Stimulated activated CD4-positive, alpha-beta T cell treated with anti-CD3 and anti-CD28 coated beads, Interleukin-4, amount 100 ng/mL, for 1 hour (primary cell): Measurements from ENCODE around the gene PARL.

Experiments
- DNase-seq: peaks from one replicate; pipeline ENCODE4 v3.0.0-alpha.2; 2020

Gene PARL, protein sequence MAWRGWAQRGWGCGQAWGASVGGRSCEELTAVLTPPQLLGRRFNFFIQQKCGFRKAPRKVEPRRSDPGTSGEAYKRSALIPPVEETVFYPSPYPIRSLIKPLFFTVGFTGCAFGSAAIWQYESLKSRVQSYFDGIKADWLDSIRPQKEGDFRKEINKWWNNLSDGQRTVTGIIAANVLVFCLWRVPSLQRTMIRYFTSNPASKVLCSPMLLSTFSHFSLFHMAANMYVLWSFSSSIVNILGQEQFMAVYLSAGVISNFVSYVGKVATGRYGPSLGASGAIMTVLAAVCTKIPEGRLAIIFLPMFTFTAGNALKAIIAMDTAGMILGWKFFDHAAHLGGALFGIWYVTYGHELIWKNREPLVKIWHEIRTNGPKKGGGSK

GRCh38 chr3:183884427-183885296, at the start of gene PARL:
PARL (minus strand) TSS chr3:183884880; CDS start chr3:183884846, 34 bp downstream.
- peak; percentile 98 for DNase-seq

DNA sequence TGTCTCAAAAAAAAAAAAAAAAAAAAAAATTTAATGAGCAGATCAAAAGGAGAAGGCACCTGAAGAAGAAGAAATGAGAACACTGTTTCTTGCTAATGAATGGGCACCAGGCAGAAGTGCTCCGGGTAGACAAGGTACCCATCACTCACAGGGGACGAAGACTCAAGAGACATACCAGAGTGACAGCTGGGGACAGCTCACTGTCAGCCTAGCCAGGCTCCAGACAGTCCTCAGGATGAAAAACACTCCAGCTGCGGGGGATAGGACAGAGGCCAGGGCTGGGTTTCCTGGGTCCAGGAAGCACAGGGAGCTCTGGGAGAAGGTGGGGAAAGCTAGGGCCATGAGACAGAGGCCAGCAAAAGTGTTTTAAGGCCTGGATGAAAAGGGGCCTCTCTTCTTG, 48.5 kb upstream of the PARL start:
- DNase-seq: no peak

GRCh38 chr3:183931881-183932280, 47.2 kb upstream of the PARL start:
- DNase-seq: no peak

DNA sequence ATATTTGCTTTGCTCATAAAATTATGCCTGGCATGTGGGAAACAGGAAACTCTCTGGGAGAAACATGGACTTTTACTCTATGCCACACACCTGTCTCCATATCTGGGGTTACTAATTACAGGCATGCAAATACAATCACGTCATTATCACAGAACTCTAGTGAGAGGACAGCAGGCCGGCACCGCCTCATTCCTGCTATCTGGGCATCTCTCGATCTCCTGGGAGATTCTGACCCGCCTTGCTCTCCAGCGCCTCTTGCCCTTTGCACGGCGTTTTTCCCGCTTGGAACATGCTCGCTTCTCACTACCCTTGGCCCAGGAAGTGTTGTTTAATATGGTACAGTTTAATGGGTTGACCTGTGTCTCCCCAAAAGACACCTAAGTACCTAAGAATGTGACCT, 45.4 kb upstream of the PARL start:
- DNase-seq: no peak

DNA sequence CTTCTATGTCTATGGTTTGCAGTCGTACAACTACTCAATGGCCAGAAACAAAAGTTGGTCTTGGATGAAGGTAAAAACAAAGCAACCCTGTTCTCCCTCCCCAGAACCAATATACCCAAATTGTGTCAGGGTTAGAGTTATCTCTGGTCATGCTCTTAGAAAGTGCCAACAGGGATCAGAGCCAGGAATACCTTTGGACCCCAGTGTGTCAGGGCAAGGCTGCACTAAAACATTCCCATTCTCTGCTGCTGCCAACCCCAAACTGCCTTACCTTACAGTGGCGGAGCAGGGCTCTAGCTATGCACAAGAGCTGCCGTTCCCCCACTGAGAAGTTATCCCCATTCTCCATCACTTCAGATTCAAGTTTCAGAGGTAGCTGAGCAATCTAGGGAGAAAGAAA, 42.4 kb upstream of the PARL start:
- DNase-seq: no peak

GRCh38 chr3:183924956-183925355, 40.3 kb upstream of the PARL start:
- no peak for DNase-seq

- DNase-seq: no peak
Measured at GRCh38 chr3:183924543-183924942, 39.9 kb upstream of the PARL start.

DNA sequence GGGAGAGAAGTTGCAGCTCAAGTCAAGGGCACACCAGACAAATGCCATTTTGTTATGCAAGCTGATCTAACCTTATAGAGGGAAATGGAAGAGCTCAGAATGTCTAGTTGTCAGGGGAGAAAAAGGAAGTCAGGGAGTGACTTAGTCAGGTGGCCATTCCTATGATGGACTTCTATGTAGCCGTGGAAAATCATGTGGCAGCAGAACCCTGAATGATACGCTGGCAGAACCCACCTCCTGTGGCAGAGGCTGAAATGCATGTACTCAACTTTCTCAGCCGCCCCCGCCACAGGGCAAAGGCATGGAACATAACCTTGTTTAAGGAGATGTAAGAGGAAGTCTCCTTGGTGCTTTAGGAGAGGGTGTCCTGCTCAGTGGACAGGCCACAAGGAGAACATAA, 37.7 kb upstream of the PARL start:
- DNase-seq: no peak

DNA sequence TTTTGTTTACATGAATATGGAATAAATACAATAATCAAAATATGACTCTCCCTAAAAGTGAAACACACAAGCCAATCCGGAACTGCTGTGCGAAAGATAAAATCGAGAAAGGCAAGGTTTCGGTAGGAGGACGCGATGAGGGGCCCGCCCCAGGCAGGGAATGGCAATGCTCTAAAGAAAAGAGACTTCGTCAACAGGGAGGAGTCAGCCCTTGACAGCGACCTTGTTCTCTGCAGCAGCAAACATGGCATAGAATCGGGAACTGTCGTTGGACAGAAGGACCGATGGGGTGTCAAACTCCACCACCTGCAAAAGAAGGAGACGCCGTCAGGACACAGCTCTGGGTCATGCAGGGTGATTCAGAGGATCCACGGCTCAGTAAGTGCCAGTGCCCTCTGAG, 36.4 kb upstream of the PARL start:
- DNase-seq: no peak

DNA sequence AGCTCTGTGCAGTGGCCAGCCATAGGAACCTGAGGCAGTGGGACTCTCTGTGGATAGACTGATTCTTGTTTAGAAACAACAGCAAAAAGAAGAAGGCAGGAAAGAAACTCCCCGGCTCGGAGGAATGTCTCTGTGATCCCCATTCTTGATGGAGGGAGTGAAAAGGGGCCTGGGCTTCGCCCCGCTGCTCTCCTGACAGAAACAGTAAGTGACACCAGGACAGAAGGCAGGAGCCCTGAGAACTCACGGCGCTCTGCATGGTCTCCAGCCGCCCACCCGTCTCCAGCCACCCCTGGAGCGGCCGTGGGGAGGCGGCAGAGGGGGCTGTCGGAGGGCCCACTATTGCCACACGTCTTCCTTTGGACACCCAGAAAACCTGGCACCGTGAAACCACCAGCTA, 35.7 kb upstream of the PARL start:
- no peak for DNase-seq

DNA sequence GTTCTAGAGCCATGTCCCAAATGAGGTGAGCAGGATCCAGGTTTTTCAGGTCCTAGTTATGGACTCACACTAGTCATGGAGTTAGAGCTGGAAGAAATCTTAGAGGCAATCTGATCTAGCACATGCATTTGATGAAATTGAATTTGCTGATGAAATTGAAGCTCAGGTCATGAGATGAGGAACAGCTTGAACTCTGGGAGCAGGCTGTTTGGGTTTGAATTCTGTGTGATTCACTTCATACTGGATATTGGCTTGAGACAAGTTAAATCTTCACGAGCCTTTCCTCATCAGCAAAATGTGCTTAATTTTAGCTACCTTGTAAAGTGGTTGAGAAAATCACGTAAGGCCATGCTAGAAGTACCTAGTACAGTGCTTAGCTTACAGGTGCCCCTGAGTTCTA, 33.5 kb upstream of the PARL start:
- DNase-seq: no peak

DNA sequence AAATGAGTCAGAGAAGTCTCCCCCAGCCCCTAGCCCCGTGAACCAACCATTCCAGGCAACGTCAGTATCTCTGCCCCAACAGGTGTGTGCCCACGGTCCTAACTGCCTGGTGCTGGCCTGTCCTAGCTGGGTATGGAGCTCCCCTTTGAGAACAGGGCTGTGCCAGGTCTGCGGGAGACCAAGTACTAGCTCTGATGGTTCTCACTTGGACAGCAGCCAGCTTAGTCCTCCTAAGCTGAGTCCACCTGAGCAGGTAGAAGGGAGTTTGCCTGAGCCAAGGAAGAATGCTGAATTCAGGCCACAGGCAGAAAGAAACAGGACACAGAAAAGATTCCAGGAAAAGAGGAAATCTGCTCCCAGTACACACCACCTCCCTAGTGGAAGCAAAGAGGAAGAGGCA, 33.1 kb upstream of the PARL start:
- no peak for DNase-seq

GRCh38 chr3:183914856-183915255, 30.2 kb upstream of the PARL start:
- DNase-seq: no peak

DNA sequence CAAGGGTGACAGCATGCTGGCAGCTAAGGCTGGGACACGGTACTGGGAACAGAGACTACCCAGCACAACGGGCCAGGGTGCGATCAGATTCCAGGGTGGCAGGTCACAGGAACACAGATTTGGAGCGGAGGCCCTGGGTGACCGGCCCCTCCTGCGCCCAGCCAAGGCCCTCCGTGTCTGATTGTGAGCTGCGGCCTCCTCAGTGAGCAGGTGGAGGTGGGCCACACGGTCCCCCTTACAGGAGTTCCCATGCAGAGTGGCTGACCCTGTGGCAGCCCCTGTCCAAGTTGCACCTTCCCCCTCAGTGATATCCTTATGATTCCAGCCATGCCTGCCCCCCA, 28.9 kb upstream of the PARL start:
- no peak for DNase-seq

GRCh38 chr3:183912895-183913579, 28.4 kb upstream of the PARL start:
- no peak for DNase-seq

- DNase-seq: no peak
Measured at GRCh38 chr3:183911763-183912506, 27.3 kb upstream of the PARL start.

GRCh38 chr3:183911087-183911486, 26.4 kb upstream of the PARL start:
- DNase-seq: no peak

DNA sequence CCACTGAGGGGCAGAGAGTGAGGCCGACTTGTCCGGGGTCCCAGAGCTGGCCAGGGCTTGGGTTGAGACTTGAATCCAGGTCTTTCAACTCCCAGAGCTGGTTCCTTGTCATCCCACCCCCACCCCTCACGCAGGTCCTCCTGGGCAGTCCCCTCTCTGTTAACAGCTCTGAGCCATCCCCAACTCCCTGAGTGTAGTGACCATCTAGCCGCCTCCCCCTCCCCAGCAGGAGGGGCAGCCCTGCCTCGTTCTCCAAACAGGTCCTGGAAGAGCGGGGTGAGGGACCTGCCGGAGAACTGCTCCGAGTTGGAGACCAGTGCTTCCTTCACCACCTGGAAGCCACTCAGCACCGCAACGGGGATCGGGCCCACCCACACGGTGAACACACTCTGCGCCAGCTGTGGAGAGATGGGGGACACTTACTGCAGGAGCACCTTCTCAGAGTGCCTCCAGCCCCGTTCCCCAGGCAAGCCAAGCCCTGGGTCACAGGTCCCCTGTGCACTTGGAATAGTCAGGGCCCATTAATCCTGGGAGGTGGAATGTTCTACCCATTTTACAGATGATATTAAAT, 24.4 kb upstream of the PARL start:
- DNase-seq: no peak

GRCh38 chr3:183907911-183908331, 23.2 kb upstream of the PARL start:
- DNase-seq: no peak

GRCh38 chr3:183907176-183907575, 22.5 kb upstream of the PARL start:
- no peak for DNase-seq

DNA sequence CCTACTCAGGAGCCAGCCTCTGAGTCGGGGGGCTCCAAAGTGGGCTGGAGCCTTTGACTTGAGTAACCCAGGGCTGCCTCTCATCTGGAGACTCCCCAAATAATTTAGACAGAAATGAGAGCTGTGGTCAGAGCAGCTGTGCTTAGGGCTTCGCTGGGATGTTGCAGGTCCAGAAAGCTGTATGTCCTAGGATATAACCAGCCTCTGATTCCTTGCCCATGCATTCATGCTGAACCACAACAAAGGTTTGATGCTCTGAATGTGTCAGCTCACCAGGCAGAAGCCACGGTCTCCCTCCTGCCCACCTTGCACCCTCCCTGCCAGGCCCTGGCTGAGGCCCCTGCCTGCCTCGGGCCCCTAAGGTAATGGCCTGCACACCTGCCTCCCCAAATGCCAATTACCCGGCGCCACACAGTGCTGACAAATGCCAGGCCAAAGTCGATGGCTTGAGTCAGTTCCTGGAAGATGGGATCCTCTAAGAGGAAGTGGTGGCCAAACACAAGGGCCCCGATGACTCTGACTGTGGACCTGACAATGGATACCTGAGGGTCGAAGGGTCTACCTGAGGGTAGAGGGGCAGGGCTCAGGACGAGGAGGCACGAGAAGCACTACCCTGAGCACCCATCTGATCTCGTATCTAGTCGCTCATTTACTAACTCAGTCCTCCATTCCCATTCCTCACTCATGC, 21.7 kb upstream of the PARL start:
- DNase-seq: no peak
